Germinal center (tissue), 1 donor: ENCODE data around the gene SCGB1D4.

Experiments
- DNase-seq: peaks from one replicate; pipeline ENCODE4 v3.0.0; 2012; ENCODE audit warnings: mixed read lengths, low spot score

SCGB1D4 gene

GRCh38 chr11:62273789-62274275, 25.0 kb downstream of the SCGB1D4 start:
- no peak for DNase-seq

- no peak for DNase-seq
Observed at GRCh38 chr11:62273284-62273683, 25.6 kb downstream of the SCGB1D4 start.

GRCh38 chr11:62269654-62270278, 29.1 kb downstream of the SCGB1D4 start, which contains the start of gene SCGB2A2:
TSS of gene SCGB2A2 (plus strand) at chr11:62270158. CDS start at chr11:62270217, 59 bp downstream.
- no peak for DNase-seq

DNA sequence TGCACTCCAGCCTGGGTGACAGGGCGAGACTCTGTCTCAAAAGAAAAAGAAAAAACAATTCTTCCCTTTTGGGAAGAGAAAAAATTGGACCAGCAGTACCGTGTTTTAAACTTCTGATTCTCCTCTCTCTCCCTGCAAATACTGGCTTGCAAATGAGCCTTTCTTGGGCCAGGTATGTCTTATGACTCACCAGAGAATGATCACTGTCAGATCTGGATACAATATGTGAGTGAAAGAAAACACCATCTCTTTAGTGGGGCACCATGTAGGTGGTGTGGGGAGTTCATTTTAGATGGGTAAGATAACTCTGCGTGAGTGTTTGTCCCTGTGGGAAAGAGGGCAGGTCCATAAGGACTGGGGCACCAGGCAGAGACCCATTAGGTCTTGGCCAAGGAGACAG, 31.3 kb downstream of the SCGB1D4 start:
- no peak for DNase-seq

- no peak for DNase-seq
Observed at GRCh38 chr11:62267050-62267449, 31.8 kb downstream of the SCGB1D4 start.

- DNase-seq: no peak
Observed at GRCh38 chr11:62266558-62266957, 32.3 kb downstream of the SCGB1D4 start.

- no peak for DNase-seq
Observed at GRCh38 chr11:62264004-62264403, 34.9 kb downstream of the SCGB1D4 start.

GRCh38 chr11:62260261-62260953, 38.5 kb downstream of the SCGB1D4 start:
- DNase-seq: no peak

DNA sequence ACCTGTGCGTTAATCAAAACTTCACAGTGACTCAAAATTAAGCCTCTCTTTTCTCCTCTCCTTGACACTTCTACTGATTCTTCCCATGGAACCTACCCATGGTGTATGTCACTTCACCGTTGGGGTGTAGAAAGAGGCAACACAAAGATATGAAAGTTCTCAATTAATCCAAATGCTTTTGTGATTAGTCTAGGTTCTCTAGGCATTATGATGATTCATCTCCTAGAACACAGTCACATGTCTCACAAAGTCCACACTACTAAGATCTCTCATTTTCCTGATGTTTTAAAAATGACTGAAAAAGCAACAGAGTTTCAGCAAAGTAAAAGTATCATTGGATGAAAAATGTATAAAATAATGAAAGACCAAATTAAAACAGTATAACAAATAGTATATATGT, 42.6 kb downstream of the SCGB1D4 start:
- no peak for DNase-seq

DNA sequence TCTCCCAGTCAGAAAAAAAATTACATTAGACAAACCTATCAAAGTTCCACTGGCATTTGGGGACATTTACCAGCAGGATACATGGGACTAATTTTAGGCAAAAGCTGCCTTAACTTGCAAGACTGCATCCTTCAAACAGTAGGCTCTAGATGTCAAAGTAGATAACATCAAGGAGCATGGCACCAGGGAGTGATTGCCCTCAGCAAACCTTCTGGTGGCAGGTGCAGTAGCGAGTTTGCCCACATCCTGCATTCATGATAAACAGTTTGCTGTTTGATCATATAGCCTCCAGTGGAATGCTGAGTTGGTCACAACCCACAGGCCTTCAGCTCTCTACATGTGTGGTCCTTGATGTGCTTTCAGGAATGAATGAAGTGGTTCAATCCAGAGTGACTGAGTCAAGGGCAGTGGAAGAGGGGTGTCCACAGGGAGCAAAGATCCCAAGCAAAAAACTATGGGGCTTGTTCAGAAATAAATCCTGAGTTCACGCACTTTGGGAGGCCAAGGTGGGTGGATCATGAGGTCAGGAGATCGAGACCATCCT, 44.8 kb downstream of the SCGB1D4 start:
- no peak for DNase-seq

- no peak for DNase-seq
Observed at GRCh38 chr11:62251698-62252097, 47.2 kb downstream of the SCGB1D4 start.
